Panc1 (cell line): ENCODE measurements around the gene STX5.

Source experiments
- POLR2AphosphoS5 ChIP-seq: IDR thresholded peaks from 2 replicates; pipeline ENCODE4 v1.6.1; 2012; ENCODE audit warnings: mild to moderate bottlenecking, low read depth, low read length, moderate library complexity
- TF ChIP-seq, protein P1 (sequence below): fragments of 450-650 bp; IDR thresholded peaks from 2 replicates; pipeline ENCODE4 v1.5.1; 2017; ENCODE audit warnings: mild to moderate bottlenecking
- TF ChIP-seq, protein P2 (sequence below), 2 experiments: IDR thresholded peaks; 2 replicates each; pipeline ENCODE4 v1.6.1; 2011 to 2012; ENCODE audit warnings: low read depth in 2 of 2, control low read depth in 1 of 2, low read length in 1 of 2, mild to moderate bottlenecking in 1 of 2, moderate library complexity in 1 of 2; ENCODE audit not compliant: insufficient read depth in 1 of 2

DNA sequence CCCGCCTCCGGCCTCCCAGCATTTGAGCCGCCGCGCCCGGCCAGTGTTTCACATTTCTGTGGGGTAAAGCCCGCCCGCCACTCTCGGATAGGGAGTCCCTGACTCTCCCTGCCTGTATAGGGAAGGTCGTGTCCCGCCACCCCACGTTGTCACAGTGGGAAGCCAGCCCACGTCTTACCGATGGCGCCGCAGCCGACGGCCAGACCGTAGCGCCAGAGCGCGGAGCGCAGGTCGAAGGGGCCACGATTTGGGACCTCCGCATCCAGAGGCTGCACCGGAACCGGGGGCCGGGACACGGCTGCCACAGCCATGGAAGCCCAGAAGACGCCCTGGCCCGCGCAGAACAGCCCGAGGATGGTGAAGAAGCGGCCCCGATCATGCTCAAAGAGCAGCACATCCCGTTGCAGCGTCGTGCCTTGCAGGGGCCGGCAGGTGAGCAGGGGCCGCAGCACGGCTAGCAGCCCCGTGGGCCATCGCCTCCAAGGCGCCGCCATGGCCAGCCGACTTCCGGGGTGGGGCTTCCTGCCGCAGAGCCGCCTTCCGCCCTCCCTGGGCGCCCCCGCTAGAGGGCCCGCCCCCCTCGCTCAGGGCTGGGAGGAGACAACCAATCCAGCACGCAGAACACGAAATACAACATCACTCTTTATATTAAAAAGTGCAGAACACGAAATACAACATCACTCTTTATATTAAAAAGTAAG lies 40.2 kb downstream of the STX5 start, which contains the start of gene TMEM223:
- TF ChIP-seq, protein P1, sequence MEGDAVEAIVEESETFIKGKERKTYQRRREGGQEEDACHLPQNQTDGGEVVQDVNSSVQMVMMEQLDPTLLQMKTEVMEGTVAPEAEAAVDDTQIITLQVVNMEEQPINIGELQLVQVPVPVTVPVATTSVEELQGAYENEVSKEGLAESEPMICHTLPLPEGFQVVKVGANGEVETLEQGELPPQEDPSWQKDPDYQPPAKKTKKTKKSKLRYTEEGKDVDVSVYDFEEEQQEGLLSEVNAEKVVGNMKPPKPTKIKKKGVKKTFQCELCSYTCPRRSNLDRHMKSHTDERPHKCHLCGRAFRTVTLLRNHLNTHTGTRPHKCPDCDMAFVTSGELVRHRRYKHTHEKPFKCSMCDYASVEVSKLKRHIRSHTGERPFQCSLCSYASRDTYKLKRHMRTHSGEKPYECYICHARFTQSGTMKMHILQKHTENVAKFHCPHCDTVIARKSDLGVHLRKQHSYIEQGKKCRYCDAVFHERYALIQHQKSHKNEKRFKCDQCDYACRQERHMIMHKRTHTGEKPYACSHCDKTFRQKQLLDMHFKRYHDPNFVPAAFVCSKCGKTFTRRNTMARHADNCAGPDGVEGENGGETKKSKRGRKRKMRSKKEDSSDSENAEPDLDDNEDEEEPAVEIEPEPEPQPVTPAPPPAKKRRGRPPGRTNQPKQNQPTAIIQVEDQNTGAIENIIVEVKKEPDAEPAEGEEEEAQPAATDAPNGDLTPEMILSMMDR, result no peak
- TF ChIP-seq POLR2AphosphoS5, result peak; percentile 96
- TF ChIP-seq, protein P2, sequence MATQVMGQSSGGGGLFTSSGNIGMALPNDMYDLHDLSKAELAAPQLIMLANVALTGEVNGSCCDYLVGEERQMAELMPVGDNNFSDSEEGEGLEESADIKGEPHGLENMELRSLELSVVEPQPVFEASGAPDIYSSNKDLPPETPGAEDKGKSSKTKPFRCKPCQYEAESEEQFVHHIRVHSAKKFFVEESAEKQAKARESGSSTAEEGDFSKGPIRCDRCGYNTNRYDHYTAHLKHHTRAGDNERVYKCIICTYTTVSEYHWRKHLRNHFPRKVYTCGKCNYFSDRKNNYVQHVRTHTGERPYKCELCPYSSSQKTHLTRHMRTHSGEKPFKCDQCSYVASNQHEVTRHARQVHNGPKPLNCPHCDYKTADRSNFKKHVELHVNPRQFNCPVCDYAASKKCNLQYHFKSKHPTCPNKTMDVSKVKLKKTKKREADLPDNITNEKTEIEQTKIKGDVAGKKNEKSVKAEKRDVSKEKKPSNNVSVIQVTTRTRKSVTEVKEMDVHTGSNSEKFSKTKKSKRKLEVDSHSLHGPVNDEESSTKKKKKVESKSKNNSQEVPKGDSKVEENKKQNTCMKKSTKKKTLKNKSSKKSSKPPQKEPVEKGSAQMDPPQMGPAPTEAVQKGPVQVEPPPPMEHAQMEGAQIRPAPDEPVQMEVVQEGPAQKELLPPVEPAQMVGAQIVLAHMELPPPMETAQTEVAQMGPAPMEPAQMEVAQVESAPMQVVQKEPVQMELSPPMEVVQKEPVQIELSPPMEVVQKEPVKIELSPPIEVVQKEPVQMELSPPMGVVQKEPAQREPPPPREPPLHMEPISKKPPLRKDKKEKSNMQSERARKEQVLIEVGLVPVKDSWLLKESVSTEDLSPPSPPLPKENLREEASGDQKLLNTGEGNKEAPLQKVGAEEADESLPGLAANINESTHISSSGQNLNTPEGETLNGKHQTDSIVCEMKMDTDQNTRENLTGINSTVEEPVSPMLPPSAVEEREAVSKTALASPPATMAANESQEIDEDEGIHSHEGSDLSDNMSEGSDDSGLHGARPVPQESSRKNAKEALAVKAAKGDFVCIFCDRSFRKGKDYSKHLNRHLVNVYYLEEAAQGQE (IDR thresholded peaks at IDR 0.05; ENCODE audit: insufficient read depth in 1 of 2, low read depth in 2 of 2, low read length in 1 of 2), result peak in 1 of 2 experiments; percentile 31; a peak in 1 of 4 replicates
